K562 (cell line): Measurements from ENCODE around the gene CCDC54.

Experiments used
- CREB1 ChIP-seq, 2 experiments: sonication (generic) in 1 of 2; formaldehyde crosslinking in 1 of 2; IDR thresholded peaks; 2 replicates each; pipeline versions ENCODE4 v1.6.1 to v1.8.0; 2012 to 2022; ENCODE audit warnings: inconsistent platforms in 1 of 2, mild to moderate bottlenecking in 1 of 2, missing genetic modification reagents in 1 of 2, moderate library complexity in 1 of 2
- EZH2 ChIP-seq: IDR thresholded peaks from 2 replicates; pipeline ENCODE4 v1.6.1; 2012; ENCODE audit warnings: low read depth, mild to moderate bottlenecking, inconsistent platforms, low read length, borderline replicate concordance
- FOXA1 ChIP-seq: fragments of 450-650 bp; IDR thresholded peaks from 2 replicates; pipeline ENCODE4 v1.6.1; 2016; ENCODE audit warnings: mild to moderate bottlenecking, borderline replicate concordance
- NCOR1 ChIP-seq: fragments of 450-650 bp; IDR thresholded peaks from 2 replicates; pipeline ENCODE4 v1.6.1; 2016; ENCODE audit warnings: mild to moderate bottlenecking, moderate library complexity
- PHF20 ChIP-seq: fragments of 450-650 bp; IDR thresholded peaks from 2 replicates; pipeline ENCODE4 v1.6.1; 2018; ENCODE audit not compliant: partially characterized antibody
- TAL1 ChIP-seq: fragments of 450-650 bp; IDR thresholded peaks from 2 replicates; pipeline ENCODE4 v1.6.1; 2016; ENCODE audit warnings: mild to moderate bottlenecking
- TARDBP ChIP-seq: fragments of 450-650 bp; IDR thresholded peaks from 2 replicates; pipeline ENCODE4 v1.6.1; 2016
- TCFL5 ChIP-seq: fragments of 250-450 bp; sonication (Bioruptor Pico); conservative IDR thresholded peaks from 2 replicates; pipeline ENCODE4 v1.6.1; 2021; ENCODE audit warnings: mild to moderate bottlenecking, moderate library complexity, matching md5 sums
- YBX1 ChIP-seq: fragments of 450-650 bp; IDR thresholded peaks from 2 replicates; pipeline ENCODE4 v1.7.1; 2016; ENCODE audit warnings: mild to moderate bottlenecking
- ZNF274 ChIP-seq: IDR thresholded peaks from 2 replicates; pipeline ENCODE4 v1.6.1; 2011; ENCODE audit warnings: low read depth, mild to moderate bottlenecking, low read length, moderate library complexity, borderline replicate concordance
- TF ChIP-seq, protein P1 (sequence below): sonication (generic); formaldehyde crosslinking; IDR thresholded peaks from 2 replicates; pipeline ENCODE4 v1.8.0; 2022; ENCODE audit warnings: mild to moderate bottlenecking, low read depth, missing genetic modification reagents
- TF ChIP-seq, protein P2 (sequence below), 2 experiments: fragments of 150-350 bp in 1 of 2; IDR thresholded peaks; 2 replicates each; pipeline ENCODE4 v1.6.1; 2012 to 2016; ENCODE audit warnings: low read depth in 2 of 2, low read length in 2 of 2, mild to moderate bottlenecking in 1 of 2, moderate library complexity in 1 of 2
- TF ChIP-seq, protein P3 (sequence below): fragments of 450-650 bp; IDR thresholded peaks from 2 replicates; pipeline ENCODE4 v1.6.1; 2016

DNA sequence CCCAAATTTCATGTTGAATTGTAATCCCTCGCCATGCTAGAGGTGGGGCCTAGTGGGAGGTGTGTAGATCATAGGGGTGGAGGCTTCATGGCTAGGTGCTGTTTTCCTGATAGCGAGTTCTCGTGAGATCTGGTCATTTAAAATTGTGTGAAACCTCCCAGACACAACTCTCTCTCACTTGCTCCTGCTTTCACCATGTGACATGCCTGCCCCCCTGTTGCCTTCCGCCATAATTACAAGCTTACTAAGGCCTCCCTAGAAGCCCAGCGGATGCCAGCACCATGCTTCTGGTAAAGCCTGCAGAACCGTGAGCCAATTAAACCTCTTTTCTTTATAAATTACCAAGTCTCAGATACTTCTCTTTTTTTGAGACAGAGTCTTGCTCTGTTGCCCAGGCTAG lies 36.0 kb downstream of the CCDC54 start:
- no peak for TF ChIP-seq PHF20
- no peak for TF ChIP-seq FOXA1
- no peak for TF ChIP-seq TAL1
- no peak for TF ChIP-seq YBX1
- TF ChIP-seq, protein P1, sequence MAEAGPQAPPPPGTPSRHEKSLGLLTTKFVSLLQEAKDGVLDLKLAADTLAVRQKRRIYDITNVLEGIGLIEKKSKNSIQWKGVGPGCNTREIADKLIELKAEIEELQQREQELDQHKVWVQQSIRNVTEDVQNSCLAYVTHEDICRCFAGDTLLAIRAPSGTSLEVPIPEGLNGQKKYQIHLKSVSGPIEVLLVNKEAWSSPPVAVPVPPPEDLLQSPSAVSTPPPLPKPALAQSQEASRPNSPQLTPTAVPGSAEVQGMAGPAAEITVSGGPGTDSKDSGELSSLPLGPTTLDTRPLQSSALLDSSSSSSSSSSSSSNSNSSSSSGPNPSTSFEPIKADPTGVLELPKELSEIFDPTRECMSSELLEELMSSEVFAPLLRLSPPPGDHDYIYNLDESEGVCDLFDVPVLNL = no peak
- TF ChIP-seq, protein P2, sequence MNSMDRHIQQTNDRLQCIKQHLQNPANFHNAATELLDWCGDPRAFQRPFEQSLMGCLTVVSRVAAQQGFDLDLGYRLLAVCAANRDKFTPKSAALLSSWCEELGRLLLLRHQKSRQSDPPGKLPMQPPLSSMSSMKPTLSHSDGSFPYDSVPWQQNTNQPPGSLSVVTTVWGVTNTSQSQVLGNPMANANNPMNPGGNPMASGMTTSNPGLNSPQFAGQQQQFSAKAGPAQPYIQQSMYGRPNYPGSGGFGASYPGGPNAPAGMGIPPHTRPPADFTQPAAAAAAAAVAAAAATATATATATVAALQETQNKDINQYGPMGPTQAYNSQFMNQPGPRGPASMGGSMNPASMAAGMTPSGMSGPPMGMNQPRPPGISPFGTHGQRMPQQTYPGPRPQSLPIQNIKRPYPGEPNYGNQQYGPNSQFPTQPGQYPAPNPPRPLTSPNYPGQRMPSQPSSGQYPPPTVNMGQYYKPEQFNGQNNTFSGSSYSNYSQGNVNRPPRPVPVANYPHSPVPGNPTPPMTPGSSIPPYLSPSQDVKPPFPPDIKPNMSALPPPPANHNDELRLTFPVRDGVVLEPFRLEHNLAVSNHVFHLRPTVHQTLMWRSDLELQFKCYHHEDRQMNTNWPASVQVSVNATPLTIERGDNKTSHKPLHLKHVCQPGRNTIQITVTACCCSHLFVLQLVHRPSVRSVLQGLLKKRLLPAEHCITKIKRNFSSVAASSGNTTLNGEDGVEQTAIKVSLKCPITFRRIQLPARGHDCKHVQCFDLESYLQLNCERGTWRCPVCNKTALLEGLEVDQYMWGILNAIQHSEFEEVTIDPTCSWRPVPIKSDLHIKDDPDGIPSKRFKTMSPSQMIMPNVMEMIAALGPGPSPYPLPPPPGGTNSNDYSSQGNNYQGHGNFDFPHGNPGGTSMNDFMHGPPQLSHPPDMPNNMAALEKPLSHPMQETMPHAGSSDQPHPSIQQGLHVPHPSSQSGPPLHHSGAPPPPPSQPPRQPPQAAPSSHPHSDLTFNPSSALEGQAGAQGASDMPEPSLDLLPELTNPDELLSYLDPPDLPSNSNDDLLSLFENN (IDR thresholded peaks at IDR 0.05; ENCODE audit: low read depth in 2 of 2, low read length in 2 of 2) = no peak
- TF ChIP-seq EZH2 = no peak
- TF ChIP-seq TCFL5 (CRISPR knock-in tag) = no peak
- TF ChIP-seq ZNF274 = no peak
- no peak for TF ChIP-seq CREB1 (IDR thresholded peaks at IDR 0.05)
- TF ChIP-seq CREB1 (CRISPR knock-in tag; IDR thresholded peaks at IDR 0.05) = no peak
- TF ChIP-seq NCOR1 = no peak
- TF ChIP-seq, protein P3, sequence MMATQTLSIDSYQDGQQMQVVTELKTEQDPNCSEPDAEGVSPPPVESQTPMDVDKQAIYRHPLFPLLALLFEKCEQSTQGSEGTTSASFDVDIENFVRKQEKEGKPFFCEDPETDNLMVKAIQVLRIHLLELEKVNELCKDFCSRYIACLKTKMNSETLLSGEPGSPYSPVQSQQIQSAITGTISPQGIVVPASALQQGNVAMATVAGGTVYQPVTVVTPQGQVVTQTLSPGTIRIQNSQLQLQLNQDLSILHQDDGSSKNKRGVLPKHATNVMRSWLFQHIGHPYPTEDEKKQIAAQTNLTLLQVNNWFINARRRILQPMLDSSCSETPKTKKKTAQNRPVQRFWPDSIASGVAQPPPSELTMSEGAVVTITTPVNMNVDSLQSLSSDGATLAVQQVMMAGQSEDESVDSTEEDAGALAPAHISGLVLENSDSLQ = no peak
- TF ChIP-seq TARDBP = no peak
